Measurements from ENCODE around the gene CCDC195. TPM values are rescaled to one million over a fixed set of nuclear protein-coding genes. Genes with fewer than 3 reads are reported as not detected.

The CCDC195 gene
- total RNA-seq, 1 experiment from 2014 or later, result not detected

DNA sequence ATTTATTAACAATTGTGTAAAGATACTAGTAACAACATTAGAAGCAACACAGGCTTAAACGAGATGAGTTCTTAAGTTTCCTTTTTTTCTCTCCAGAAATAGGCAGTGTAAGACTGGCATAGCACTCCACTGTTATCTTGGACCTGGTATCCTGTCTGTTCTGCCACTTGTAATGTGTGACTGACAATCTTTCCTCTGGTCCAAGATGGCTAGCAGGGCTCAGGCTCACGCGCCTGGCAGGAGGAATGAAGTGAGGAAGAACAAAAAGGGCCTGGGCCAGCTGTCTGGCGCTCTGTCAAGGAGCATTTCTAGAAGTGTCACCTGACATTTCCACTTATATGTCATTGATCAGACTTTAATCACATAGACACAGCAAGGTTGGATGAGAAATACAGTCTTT, 31.6 kb upstream of the CCDC195 start:
- ChIA-PET POLR2A (ENCODE audit: unreplicated experiment) (no interaction called here), CTCF (no interaction called here)
- Histone ChIP-seq H3F3A (ENCODE audit: insufficient read depth, low read depth) (no peaks in the 10 kb centered on the region), H2AFZ (no peak overlapping the region), H3K27me3 (ENCODE audit: insufficient read depth, low read depth) (no peaks in the 10 kb centered on the region), H3K4me3 (no peak overlapping the region), H3K36me3 (ENCODE audit: low read depth) (no peaks in the 10 kb centered on the region), H3K4me1 (replicated peaks; ENCODE audit: insufficient read depth) (no peaks in the 10 kb centered on the region), H3K9me2 (ENCODE audit: insufficient read depth) (no peaks in the 10 kb centered on the region), H3K9me3 (ENCODE audit: insufficient read depth, low read depth) (peaks cover 4% of the 10 kb centered on the region; the same call in 1 of the 2 replicates), H3K79me2 (ENCODE audit: low read depth) (no peaks in the 10 kb centered on the region), H3K27ac (no peak overlapping the region), H4K20me1 (ENCODE audit: insufficient read depth) (no peaks in the 10 kb centered on the region), H3K4me2 (no peak overlapping the region)
- intact Hi-C loops (cut with micrococcal nuclease; ENCODE audit: unreplicated experiment), result no loop called here
- no peak for DNase-seq
- no peak for TF ChIP-seq EZH2 (IDR thresholded peaks at IDR 0.05; ENCODE audit: low read depth)
- no peak for TF ChIP-seq CTCF (conservative IDR thresholded peaks at IDR 0.05)
- no TSS peak for BruUV-seq (replicated peaks)

- Histone ChIP-seq H3K79me2 (ENCODE audit: low read depth) (no peaks in the 10 kb centered on the region), H3K27ac (no peak overlapping the region), H3K9me2 (ENCODE audit: insufficient read depth) (no peaks in the 10 kb centered on the region), H3K36me3 (ENCODE audit: low read depth) (no peaks in the 10 kb centered on the region), H3K4me1 (replicated peaks; ENCODE audit: insufficient read depth) (no peaks in the 10 kb centered on the region), H3F3A (ENCODE audit: insufficient read depth, low read depth) (no peaks in the 10 kb centered on the region), H3K4me2 (no peak overlapping the region), H3K4me3 (no peak overlapping the region), H4K20me1 (ENCODE audit: insufficient read depth) (no peaks in the 10 kb centered on the region), H2AFZ (no peak overlapping the region), H3K27me3 (ENCODE audit: insufficient read depth, low read depth) (no peaks in the 10 kb centered on the region), H3K9me3 (ENCODE audit: insufficient read depth, low read depth) (peaks cover 18% of the 10 kb centered on the region)
- no peak for TF ChIP-seq CTCF (conservative IDR thresholded peaks at IDR 0.05)
- TF ChIP-seq EZH2 (IDR thresholded peaks at IDR 0.05; ENCODE audit: low read depth), result no peak
- no TSS peak for BruUV-seq (replicated peaks)
- ChIA-PET CTCF (no interaction called here), POLR2A (ENCODE audit: unreplicated experiment) (no interaction called here)
- DNase-seq, result no peak
- intact Hi-C loops (cut with micrococcal nuclease; ENCODE audit: unreplicated experiment), result no loop called here
These were observed 20.1 kb upstream of the CCDC195 start for GRCh38 chr2:224736227-224736626.

GRCh38 chr2:224734949-224735348, 18.8 kb upstream of the CCDC195 start:
- H3K27me3 ChIP-seq (ENCODE audit: insufficient read depth, low read depth), result no peaks in the 10 kb centered on the region
- H3K79me2 ChIP-seq (ENCODE audit: low read depth), result no peaks in the 10 kb centered on the region
- DNase-seq, result no peak
- no peak overlapping the region for H3K4me2 ChIP-seq
- ChIA-PET POLR2A (ENCODE audit: unreplicated experiment) (no interaction called here), CTCF (no interaction called here)
- no TSS peak for BruUV-seq (replicated peaks)
- no peaks in the 10 kb centered on the region for H3K4me1 ChIP-seq (replicated peaks; ENCODE audit: insufficient read depth)
- TF ChIP-seq EZH2 (IDR thresholded peaks at IDR 0.05; ENCODE audit: low read depth) (no peak), CTCF (conservative IDR thresholded peaks at IDR 0.05) (no peak)
- no peak overlapping the region for H3K27ac ChIP-seq
- no peak overlapping the region for H2AFZ ChIP-seq
- no peaks in the 10 kb centered on the region for H3K9me2 ChIP-seq (ENCODE audit: insufficient read depth)
- no peaks in the 10 kb centered on the region for H3K36me3 ChIP-seq (ENCODE audit: low read depth)
- H3K4me3 ChIP-seq, result no peak overlapping the region
- H4K20me1 ChIP-seq (ENCODE audit: insufficient read depth), result no peaks in the 10 kb centered on the region
- intact Hi-C loops (cut with micrococcal nuclease; ENCODE audit: unreplicated experiment), result no loop called here
- H3F3A ChIP-seq (ENCODE audit: insufficient read depth, low read depth), result no peaks in the 10 kb centered on the region
- peaks cover 18% of the 10 kb centered on the region for H3K9me3 ChIP-seq (ENCODE audit: insufficient read depth, low read depth)
